GM18868 (cell line): Measurements from ENCODE around the gene TRMU.

Experiments
- ATAC-seq: cut with Tn5 transposase; IDR thresholded peaks from one replicate; pipeline ENCODE4 v1.9.1; 2021; ENCODE audit warnings: mild to moderate bottlenecking, moderate library complexity; ENCODE audit not compliant: unreplicated experiment

TRMU gene

GRCh38 chr22:46405901-46406300, 70.4 kb downstream of the TRMU start:
- ATAC-seq, result no peak

GRCh38 chr22:46406349-46406748, 70.8 kb downstream of the TRMU start:
- ATAC-seq, result no peak

- no peak for ATAC-seq
Observed at GRCh38 chr22:46406791-46407190, 71.3 kb downstream of the TRMU start.
